ENCODE data around the gene GREM1.
A peak's percentile ranks its signal among the peaks of the same experiment; 100 is the strongest.

Gene GREM1

DNA sequence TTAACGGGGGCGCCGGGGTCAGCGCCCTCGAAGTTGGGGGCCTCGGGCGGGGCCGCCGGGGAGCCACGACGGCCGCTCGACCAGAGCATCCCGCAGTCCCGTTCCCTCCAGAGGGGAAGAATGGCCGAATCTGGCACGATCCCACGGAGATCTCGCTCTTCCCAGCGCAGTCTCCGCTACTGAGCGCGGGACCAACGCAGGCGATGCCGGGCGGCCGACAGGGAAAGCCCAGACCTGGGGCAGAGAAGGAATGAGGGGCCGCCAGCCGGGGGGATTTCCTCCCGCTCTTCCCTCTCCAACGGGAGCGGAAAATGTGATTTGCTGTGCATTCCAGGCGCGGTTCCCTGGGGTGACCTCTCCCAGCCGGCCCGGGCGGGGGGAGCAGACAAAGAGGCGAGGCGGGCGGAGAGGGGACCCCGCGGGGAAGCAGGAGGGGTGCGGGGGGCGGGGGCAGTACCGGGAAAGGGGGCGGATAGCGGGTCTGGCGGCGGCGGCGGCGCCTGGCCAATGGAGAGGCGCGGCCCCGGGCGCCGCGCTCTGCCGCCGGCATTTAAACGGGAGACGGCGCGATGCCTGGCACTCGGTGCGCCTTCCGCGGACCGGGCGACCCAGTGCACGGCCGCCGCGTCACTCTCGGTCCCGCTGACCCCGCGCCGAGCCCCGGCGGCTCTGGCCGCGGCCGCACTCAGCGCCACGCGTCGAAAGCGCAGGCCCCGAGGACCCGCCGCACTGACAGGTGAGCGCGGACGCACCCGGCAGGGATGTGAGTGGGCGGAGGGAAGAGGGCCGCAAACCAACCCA is at the start of gene GREM1:
GREM1 (plus strand) TSS at position 579 of the 801 bp plus-strand sequence. CDS start 12,687 bp downstream, outside the sequence.
- TF ChIP-seq, protein P1, sequence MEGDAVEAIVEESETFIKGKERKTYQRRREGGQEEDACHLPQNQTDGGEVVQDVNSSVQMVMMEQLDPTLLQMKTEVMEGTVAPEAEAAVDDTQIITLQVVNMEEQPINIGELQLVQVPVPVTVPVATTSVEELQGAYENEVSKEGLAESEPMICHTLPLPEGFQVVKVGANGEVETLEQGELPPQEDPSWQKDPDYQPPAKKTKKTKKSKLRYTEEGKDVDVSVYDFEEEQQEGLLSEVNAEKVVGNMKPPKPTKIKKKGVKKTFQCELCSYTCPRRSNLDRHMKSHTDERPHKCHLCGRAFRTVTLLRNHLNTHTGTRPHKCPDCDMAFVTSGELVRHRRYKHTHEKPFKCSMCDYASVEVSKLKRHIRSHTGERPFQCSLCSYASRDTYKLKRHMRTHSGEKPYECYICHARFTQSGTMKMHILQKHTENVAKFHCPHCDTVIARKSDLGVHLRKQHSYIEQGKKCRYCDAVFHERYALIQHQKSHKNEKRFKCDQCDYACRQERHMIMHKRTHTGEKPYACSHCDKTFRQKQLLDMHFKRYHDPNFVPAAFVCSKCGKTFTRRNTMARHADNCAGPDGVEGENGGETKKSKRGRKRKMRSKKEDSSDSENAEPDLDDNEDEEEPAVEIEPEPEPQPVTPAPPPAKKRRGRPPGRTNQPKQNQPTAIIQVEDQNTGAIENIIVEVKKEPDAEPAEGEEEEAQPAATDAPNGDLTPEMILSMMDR (IDR thresholded peaks at IDR 0.05), result no peak
- Mint-ChIP-seq H3K4me3 (peak within 1 kb of the TSS; percentile 88), H3K27ac (peak within 1 kb of the TSS; percentile 89), H3K36me3 (ENCODE audit: low read depth) (peaks cover 21% of the 10 kb centered on the region), H3K9me3 (peaks cover 6% of the 10 kb centered on the region), H3K4me1 (peaks cover 56% of the 10 kb centered on the region), H3K27me3 (ENCODE audit: low read depth, poor library complexity) (peaks cover 24% of the 10 kb centered on the region)
- peak; percentile 77 for DNase-seq

- H3K4me1 Mint-ChIP-seq, result peaks cover 16% of the 10 kb centered on the region
- H3K27me3 Mint-ChIP-seq (ENCODE audit: low read depth, poor library complexity), result no peaks in the 10 kb centered on the region
- peaks cover 25% of the 10 kb centered on the region for H3K36me3 Mint-ChIP-seq (ENCODE audit: low read depth)
- H3K9me3 Mint-ChIP-seq, result no peaks in the 10 kb centered on the region
- H3K27ac Mint-ChIP-seq, result no peak overlapping the region
- no peak overlapping the region for H3K4me3 Mint-ChIP-seq
- no peak for DNase-seq
- TF ChIP-seq, protein P1 (IDR thresholded peaks at IDR 0.05), result no peak
These were observed 48.9 kb upstream of the GREM1 start for GRCh38 chr15:32668942-32669341.

GRCh38 chr15:32669896-32670611 is 47.8 kb upstream of the GREM1 start:
- H3K9me3 Mint-ChIP-seq, result no peaks in the 10 kb centered on the region
- TF ChIP-seq, protein P1 (IDR thresholded peaks at IDR 0.05), result no peak
- H3K27me3 Mint-ChIP-seq (ENCODE audit: low read depth, poor library complexity), result no peaks in the 10 kb centered on the region
- no peak overlapping the region for H3K4me3 Mint-ChIP-seq
- peaks cover 16% of the 10 kb centered on the region for H3K4me1 Mint-ChIP-seq
- peaks cover 25% of the 10 kb centered on the region for H3K36me3 Mint-ChIP-seq (ENCODE audit: low read depth)
- no peak for DNase-seq
- peak overlapping the region; percentile 28 for H3K27ac Mint-ChIP-seq

DNA sequence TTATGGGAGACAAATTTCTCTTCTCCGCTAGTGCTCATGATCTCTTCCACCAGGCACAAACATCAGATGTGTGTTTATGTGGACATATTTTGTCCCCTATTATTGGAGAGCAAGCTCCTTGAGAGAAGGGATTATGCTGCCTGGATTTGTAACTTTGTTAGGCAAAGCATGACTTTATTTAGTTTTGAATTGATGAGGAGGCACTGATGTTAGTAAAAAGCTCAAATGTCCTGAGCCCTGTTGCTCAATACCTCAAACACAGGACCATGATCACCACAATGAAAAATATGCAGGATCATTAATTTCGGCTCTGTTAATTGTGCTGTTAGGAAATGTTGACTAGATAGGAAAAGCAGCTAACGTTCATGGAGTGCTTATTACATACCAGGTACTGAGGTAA is 47.2 kb upstream of the GREM1 start:
- Mint-ChIP-seq H3K4me1 (peaks cover 16% of the 10 kb centered on the region), H3K9me3 (no peaks in the 10 kb centered on the region), H3K4me3 (no peak overlapping the region), H3K27me3 (ENCODE audit: low read depth, poor library complexity) (no peaks in the 10 kb centered on the region), H3K27ac (no peak overlapping the region), H3K36me3 (ENCODE audit: low read depth) (peaks cover 25% of the 10 kb centered on the region)
- TF ChIP-seq, protein P1 (IDR thresholded peaks at IDR 0.05), result no peak
- DNase-seq, result no peak

GRCh38 chr15:32671339-32672325 is 46.2 kb upstream of the GREM1 start:
- H3K36me3 Mint-ChIP-seq (ENCODE audit: low read depth), result peaks cover 25% of the 10 kb centered on the region
- no peaks in the 10 kb centered on the region for H3K9me3 Mint-ChIP-seq
- H3K4me3 Mint-ChIP-seq, result no peak overlapping the region
- TF ChIP-seq, protein P1 (IDR thresholded peaks at IDR 0.05), result no peak
- H3K27me3 Mint-ChIP-seq (ENCODE audit: low read depth, poor library complexity), result no peaks in the 10 kb centered on the region
- peak overlapping the region; percentile 8 for H3K27ac Mint-ChIP-seq
- no peak for DNase-seq
- H3K4me1 Mint-ChIP-seq, result peaks cover 20% of the 10 kb centered on the region

All from nephron progenitor cell (in vitro differentiated cells).